Measurements from ENCODE around the gene MYO5B. TPM values are rescaled to one million over a fixed set of nuclear protein-coding genes. Genes with fewer than 3 reads are reported as not detected.

Gene MYO5B
- total RNA-seq, 1 experiment from 2014 or later = 32.1 TPM

GRCh38 chr18:49835405-49835804, 359.5 kb downstream of the MYO5B start:
- no TSS peak for BruUV-seq (replicated peaks)
- POLR2A ChIA-PET = no interaction called here
- CTCF ChIA-PET = interaction anchor here (1.5 kb wide), 1 partner anchor 23 kb away, joined by 3 read pairs; no protein-coding TSS in a partner anchor

More at GRCh38 chr18:49835405-49835804, 359.5 kb downstream of the MYO5B start:
- Histone ChIP-seq H3K27ac (ENCODE audit: low read depth, low read length) (no peak overlapping the region), H3K4me2 (ENCODE audit: low read length) (0 out of 2 replicates have a peak overlapping the region, but pooled peaks have one; percentile 6), H3K4me3 (replicated peaks in 1 of 2; ENCODE audit: low read depth in 1 of 2, low read length in 2 of 2) (no peak overlapping the region), H4K20me1 (ENCODE audit: insufficient read depth) (no peaks in the 10 kb centered on the region), H3K9me2 (ENCODE audit: insufficient read depth) (no peaks in the 10 kb centered on the region), H3K79me2 (ENCODE audit: insufficient read depth, low read length) (no peaks in the 10 kb centered on the region), H3K36me3 (ENCODE audit: control insufficient read depth in 1 of 2, insufficient read depth in 2 of 2, low read length in 2 of 2) (peaks cover 2 to 7% of the 10 kb centered on the region in 2 experiments; a peak in 1 of 4 replicates), H3K9ac (ENCODE audit: low read length) (no peak overlapping the region), H3K9me3 (ENCODE audit: control insufficient read depth in 1 of 2, insufficient read depth in 1 of 2, low read depth in 1 of 2, low read length in 2 of 2) (no peaks in the 10 kb centered on the region), H3K4me1 (ENCODE audit: control insufficient read depth in 1 of 2, insufficient read depth in 2 of 2, low read length in 2 of 2) (peaks cover 0 to 24% of the 10 kb centered on the region in 2 experiments; a peak in 2 of 4 replicates), H2AFZ (ENCODE audit: low read depth, low read length, poor library complexity, severe bottlenecking) (no peak overlapping the region), H3K27me3 (ENCODE audit: insufficient read depth, low read length) (no peaks in the 10 kb centered on the region)
- intact Hi-C loops (cut with micrococcal nuclease) = no loop called here
- no peak for TF ChIP-seq REST (IDR thresholded peaks at IDR 0.05; ENCODE audit: low read depth)
- TF ChIP-seq ZBTB33 (IDR thresholded peaks at IDR 0.05; ENCODE audit: extremely low read depth, insufficient replicate concordance, low read length) = no peak
- no peak for TF ChIP-seq FOSL1 (IDR thresholded peaks at IDR 0.05; ENCODE audit: low read depth)
- no peak for TF ChIP-seq CTCF (IDR thresholded peaks at IDR 0.05 in 2 of 3, conservative IDR thresholded peaks at IDR 0.05 in 1 of 3; ENCODE audit: borderline replicate concordance in 1 of 3, insufficient read depth in 1 of 3, low read depth in 2 of 3, low read length in 2 of 3)
- TF ChIP-seq TCF7L2 (IDR thresholded peaks at IDR 0.05; ENCODE audit: borderline replicate concordance, extremely low read depth, insufficient read depth, insufficient read length) = no peak
- TF ChIP-seq SRF (IDR thresholded peaks at IDR 0.05; ENCODE audit: low read depth) = no peak
- no peak for TF ChIP-seq EZH2phosphoT487 (IDR thresholded peaks at IDR 0.05; ENCODE audit: borderline replicate concordance)
- no peak for TF ChIP-seq RAD21 (IDR thresholded peaks at IDR 0.05; ENCODE audit: low read depth)
- TF ChIP-seq SP1 (IDR thresholded peaks at IDR 0.05; ENCODE audit: low read depth) = no peak
- TF ChIP-seq CEBPB (IDR thresholded peaks at IDR 0.05; ENCODE audit: low read depth) = no peak
- no peak for TF ChIP-seq ZFX (IDR thresholded peaks at IDR 0.05)
- no peak for TF ChIP-seq CBX3 (IDR thresholded peaks at IDR 0.05; ENCODE audit: low read depth)
- DNase-seq (ENCODE audit: low read depth, low spot score) = no peak
- ATAC-seq = no peak
- RAD21 ChIA-PET (ENCODE audit: low non-redundant PET in 1 of 2, low total read pairs in 2 of 2, uncharacterized antibody in 2 of 2, unreplicated experiment in 2 of 2) = no interaction called here
